Right atrium auricular region (tissue), 2 donors: ENCODE data around the gene C2CD3. TPM values are rescaled to one million over a fixed set of nuclear protein-coding genes. Genes with fewer than 3 reads are reported as not detected.

Experiments
- DNase-seq: peaks from one replicate; pipeline ENCODE4 v3.0.0-alpha.2; 2019; ENCODE audit warnings: low spot score
- H3K27ac ChIP-seq, 2 donors: fragments of 200-600 bp; sonication (generic); 1 replicate in 1 of 2; 2 replicates in 1 of 2; pipeline ENCODE4 v1.5.1; 2016 to 2019
- H3K27me3 ChIP-seq, 2 donors: fragments of 200-600 bp; sonication (generic); one replicate each; pipeline versions ENCODE4 v1.5.1 to v1.6.0; 2017 to 2019
- H3K36me3 ChIP-seq: fragments of 200-600 bp; sonication (generic); one replicate; pipeline ENCODE4 v1.5.1; 2016
- H3K4me1 ChIP-seq, 2 donors: fragments of 200-600 bp; sonication (generic); one replicate each; pipeline versions ENCODE4 v1.5.1 to v1.6.0; 2017 to 2019
- H3K4me3 ChIP-seq, 2 donors: fragments of 200-600 bp; sonication (generic); 1 replicate in 1 of 2; 2 replicates in 1 of 2; pipeline ENCODE4 v1.5.1; 2017 to 2019; ENCODE audit warnings: mild to moderate bottlenecking in 1 of 2, moderate library complexity in 1 of 2
- H3K9me3 ChIP-seq, 2 donors: fragments of 200-600 bp; sonication (generic); one replicate each; pipeline ENCODE4 v1.5.1; 2019
- total RNA-seq, 2 donors: library from RNA; depleted of rRNA; stranded (reverse); fragments of >200 nt; gene quantifications; one replicate each; pipeline ENCODE4 v1.1.0, GENCODE V29; 2016
- TF ChIP-seq, protein P1 (sequence below), 2 donors: fragments of 200-600 bp; sonication (generic); IDR thresholded peaks; one replicate each; pipeline ENCODE4 v1.5.1; 2019; ENCODE audit warnings: antibody characterized with exemption in 2 of 2

C2CD3 gene
- total RNA-seq, 2 donors from 2014 or later: 15.0 to 15.4 TPM

DNA sequence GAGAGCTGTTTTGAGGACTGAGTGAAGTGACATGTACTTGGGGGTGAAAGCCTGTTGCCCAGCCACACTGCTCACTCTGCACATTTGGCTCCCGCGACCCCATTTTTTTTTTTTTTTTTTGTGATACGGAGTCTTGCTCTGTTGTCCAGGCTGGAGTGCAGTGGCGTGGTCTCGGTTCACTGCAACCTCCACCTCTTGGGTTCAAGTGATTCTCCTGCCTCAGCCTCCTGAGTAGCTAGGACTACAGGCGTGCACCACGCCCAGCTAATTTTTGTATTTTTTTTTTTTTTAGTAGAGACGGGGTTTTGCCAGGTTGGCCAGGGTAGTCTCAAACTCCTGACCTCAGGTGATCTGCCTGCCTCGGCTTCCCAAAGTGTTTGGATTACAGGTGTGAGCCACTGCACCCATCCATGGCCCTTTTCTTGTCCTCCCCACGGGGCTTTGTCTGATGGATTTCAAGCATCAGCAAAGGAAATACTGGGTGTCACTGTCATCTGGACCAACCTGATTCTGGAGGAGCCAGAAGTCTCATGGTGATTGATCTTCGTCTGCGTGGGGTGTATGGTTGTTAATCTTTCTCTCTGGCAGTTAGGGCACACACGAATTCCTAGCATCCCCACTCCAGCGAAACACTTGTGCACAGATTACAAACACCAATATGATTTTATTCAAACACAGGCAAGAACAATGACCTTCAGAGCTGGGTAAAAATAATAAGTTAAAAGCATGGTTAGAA, 158.6 kb downstream of the C2CD3 start:
- TF ChIP-seq, protein P1, sequence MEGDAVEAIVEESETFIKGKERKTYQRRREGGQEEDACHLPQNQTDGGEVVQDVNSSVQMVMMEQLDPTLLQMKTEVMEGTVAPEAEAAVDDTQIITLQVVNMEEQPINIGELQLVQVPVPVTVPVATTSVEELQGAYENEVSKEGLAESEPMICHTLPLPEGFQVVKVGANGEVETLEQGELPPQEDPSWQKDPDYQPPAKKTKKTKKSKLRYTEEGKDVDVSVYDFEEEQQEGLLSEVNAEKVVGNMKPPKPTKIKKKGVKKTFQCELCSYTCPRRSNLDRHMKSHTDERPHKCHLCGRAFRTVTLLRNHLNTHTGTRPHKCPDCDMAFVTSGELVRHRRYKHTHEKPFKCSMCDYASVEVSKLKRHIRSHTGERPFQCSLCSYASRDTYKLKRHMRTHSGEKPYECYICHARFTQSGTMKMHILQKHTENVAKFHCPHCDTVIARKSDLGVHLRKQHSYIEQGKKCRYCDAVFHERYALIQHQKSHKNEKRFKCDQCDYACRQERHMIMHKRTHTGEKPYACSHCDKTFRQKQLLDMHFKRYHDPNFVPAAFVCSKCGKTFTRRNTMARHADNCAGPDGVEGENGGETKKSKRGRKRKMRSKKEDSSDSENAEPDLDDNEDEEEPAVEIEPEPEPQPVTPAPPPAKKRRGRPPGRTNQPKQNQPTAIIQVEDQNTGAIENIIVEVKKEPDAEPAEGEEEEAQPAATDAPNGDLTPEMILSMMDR (IDR thresholded peaks at IDR 0.05): no peak
- Histone ChIP-seq H3K36me3 (peaks cover 6% of the 10 kb centered on the region), H3K27me3 (no peaks in the 10 kb centered on the region), H3K27ac (no peak overlapping the region), H3K4me3 (no peak overlapping the region), H3K4me1 (peaks cover 0 to 41% of the 10 kb centered on the region in 2 donors), H3K9me3 (no peaks in the 10 kb centered on the region)
- DNase-seq: no peak

DNA sequence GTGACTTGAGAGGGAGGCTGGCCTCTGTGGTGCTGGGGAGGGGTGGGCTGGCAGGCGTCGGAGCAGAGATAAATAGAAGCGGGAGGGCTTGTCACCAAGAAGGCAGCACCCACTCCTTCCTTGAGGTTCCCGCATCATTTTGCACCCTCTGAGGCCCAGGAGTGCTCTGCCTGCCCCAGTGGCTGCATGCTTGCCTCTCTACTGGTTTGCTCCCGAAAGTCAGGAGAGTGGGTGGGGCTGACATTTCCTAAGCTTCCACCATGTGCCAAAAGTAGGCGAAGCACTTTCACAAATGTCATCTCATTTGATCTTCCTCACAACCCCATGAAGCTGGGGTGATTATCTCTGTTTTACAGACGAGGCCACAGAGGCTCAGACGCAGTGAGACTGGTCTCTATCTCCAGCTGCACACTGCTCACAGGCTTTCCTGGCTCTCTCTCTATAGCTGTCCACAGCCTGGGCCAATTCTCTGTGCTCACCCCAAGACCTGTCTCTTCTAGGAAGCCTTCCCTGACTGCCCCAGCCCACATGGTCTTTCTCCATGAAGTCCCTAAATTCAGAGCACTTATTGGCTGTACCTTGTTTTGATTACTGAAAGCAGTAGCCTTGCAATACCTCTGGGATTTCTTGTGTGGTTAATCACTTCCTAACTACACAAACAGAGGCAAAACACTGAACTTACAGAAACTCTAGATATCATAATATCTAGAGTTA, 159.3 kb downstream of the C2CD3 start:
- Histone ChIP-seq H3K4me3 (no peak overlapping the region), H3K4me1 (peaks cover 0 to 41% of the 10 kb centered on the region in 2 donors), H3K27me3 (no peaks in the 10 kb centered on the region), H3K36me3 (peaks cover 3% of the 10 kb centered on the region), H3K27ac (peak overlapping the region in 1 of 2 donors; percentile 14), H3K9me3 (no peaks in the 10 kb centered on the region)
- TF ChIP-seq, protein P1 (IDR thresholded peaks at IDR 0.05): no peak
- no peak for DNase-seq

DNA sequence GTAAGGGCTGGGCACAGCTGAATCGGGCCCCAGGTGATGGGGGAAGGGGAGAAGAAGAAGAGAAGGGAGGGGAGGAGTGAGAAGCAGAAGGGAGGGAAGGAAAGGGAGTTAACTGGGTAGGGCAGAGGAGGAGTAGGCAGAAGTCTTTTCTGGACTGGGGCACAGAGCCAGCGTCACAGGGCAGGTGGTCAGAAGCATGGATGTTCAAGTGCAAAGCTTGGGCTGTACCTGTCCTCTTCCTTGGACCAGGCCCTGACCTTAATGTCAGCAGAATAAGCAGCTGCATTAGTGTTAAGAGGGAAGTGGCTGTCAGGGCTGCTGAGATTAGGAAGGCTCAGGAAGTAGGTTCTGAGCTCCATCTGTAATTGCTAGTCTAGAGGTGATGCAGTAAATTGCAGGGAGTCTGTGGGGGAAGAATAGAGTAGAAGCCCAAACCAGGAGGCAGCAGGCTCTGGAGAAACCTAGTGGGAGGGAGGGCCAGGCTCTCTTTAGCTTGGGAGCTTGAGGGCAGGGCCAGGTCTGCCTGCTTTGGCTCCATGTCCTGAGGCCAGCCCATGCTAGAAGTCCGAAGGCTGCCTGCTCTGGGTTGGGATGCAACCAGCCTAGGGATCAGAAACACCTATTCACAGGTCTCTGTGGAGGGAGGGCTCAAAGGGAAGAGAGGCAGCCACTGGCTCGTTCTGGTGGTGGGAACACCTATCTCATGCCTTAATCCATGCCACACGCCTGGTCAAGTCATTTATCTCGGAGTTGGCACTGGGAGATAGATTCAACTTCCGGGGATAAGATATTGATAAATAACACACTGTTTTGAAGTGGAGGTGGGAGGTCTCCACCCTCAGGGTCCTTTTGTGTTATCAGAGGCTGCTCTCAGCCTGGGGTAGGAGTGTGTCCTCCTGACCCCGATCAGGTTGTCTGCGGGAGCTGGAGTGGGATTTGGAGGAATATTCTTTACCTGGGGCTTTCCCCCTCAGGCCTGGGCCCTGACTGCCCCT, 160.2 kb downstream of the C2CD3 start:
- no peaks in the 10 kb centered on the region for H3K27me3 ChIP-seq
- TF ChIP-seq, protein P1 (IDR thresholded peaks at IDR 0.05): no peak
- H3K4me3 ChIP-seq: no peak overlapping the region
- H3K27ac ChIP-seq: peak overlapping the region in 1 of 2 donors; percentile 70
- no peak for DNase-seq
- peaks cover 0 to 41% of the 10 kb centered on the region in 2 donors for H3K4me1 ChIP-seq
- H3K9me3 ChIP-seq: no peaks in the 10 kb centered on the region
- no peaks in the 10 kb centered on the region for H3K36me3 ChIP-seq

DNA sequence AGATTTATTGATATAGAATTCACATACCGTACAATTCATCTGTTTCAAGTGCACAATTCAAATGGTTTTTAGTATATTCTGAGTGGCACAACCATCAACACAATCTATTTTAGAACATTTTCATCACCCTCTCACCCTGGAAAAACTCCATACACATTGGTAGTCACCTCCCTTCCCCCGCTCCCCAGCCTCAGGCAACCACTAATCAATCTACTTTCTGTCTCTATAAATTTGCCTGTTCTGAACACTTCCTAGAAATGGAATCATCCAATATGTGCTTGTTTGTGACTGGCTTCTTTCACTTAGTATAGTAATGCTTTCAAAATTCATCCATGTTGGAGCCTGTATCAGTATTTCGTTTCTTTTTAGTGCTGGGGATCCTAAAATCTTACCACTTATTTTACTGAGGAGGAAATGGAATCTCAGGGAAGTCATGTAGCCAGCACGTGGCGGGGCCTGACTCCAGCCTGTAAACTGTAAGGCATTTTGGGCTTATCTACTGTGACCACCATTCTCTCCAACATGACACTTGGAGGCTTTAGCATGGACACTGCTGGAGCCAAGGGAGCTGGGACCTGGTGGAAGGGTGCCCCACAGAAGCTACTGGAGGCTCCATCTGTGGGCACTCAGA, 161.0 kb downstream of the C2CD3 start:
- TF ChIP-seq, protein P1 (IDR thresholded peaks at IDR 0.05): no peak
- Histone ChIP-seq H3K4me1 (peaks cover 0 to 41% of the 10 kb centered on the region in 2 donors), H3K27ac (peak overlapping the region in 1 of 2 donors; percentile 70), H3K4me3 (no peak overlapping the region), H3K27me3 (no peaks in the 10 kb centered on the region), H3K36me3 (no peaks in the 10 kb centered on the region), H3K9me3 (no peaks in the 10 kb centered on the region)
- no peak for DNase-seq

DNA sequence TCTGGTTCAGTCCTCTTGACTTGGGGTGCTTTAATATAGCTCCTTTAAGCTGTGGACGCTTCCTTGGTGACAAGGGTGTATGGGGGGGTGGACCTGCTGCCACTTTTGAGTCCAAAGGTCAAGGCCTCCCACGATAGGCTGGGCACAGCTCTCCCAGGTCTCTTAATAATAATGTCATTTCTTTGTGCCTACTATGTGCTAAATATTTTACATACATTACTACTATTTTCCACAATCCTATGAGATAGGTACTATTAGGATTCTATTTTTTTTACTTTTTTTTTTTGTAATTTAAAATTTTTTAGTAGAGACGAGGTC, 161.6 kb downstream of the C2CD3 start:
- Histone ChIP-seq H3K27me3 (no peaks in the 10 kb centered on the region), H3K4me3 (no peak overlapping the region), H3K27ac (peak overlapping the region; percentile 55 to 70), H3K4me1 (peaks cover 0 to 41% of the 10 kb centered on the region in 2 donors), H3K9me3 (no peaks in the 10 kb centered on the region), H3K36me3 (peaks cover 3% of the 10 kb centered on the region)
- TF ChIP-seq, protein P1 (IDR thresholded peaks at IDR 0.05): no peak
- no peak for DNase-seq
